GM19372 (cell line): Measurements from ENCODE around the gene UQCC3.
"Not testable (repeated sequence)": the region's sequence is repeated elsewhere in the genome, so short reads cannot be mapped to it uniquely, and the experiment has no call there.

ENCODE experiments used
- ATAC-seq: cut with Tn5 transposase; IDR thresholded peaks from one replicate; pipeline ENCODE4 v1.9.1; 2021; ENCODE audit warnings: mild to moderate bottlenecking, low read depth, moderate library complexity; ENCODE audit not compliant: unreplicated experiment

Gene UQCC3

GRCh38 chr11:62665075-62665598 lies 6.3 kb upstream of the UQCC3 start, which contains the start of the genes C11orf98 and CSKMT:
TSS of gene C11orf98 (minus strand) at chr11:62665210. CDS start at chr11:62665169, 41 bp downstream.
TSS of gene CSKMT (plus strand) at chr11:62665312. CDS start at chr11:62665880, 568 bp downstream.
- peak; percentile 82 for ATAC-seq

- ATAC-seq = peak; percentile 3
Measured at GRCh38 chr11:62665599-62666258, 5.7 kb upstream of the UQCC3 start.

DNA sequence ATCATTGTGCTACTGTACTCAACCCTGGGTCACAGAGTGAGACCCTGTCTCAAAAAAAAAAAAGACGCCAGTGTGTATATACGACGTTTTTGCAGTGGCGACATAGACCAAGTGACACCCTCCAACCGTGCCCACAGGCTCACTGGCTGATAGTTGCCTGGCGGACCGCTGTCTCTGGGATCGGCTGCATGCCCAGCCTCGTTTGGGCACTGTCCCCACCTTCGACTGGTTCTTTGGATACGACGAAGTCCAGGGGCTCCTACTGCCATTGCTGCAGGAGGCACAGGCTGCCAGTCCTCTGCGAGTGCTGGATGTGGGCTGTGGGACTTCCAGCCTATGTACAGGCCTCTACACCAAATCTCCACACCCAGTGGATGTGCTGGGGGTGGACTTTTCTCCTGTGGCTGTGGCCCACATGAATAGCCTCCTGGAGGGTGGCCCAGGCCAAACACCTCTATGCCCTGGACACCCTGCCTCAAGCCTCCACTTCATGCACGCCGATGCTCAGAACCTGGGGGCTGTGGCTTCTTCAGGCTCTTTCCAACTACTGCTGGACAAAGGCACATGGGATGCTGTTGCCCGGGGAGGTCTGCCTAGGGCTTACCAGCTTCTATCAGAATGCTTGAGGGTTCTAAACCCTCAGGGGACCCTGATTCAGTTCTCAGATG lies 5.1 kb upstream of the UQCC3 start:
- no peak for ATAC-seq

DNA sequence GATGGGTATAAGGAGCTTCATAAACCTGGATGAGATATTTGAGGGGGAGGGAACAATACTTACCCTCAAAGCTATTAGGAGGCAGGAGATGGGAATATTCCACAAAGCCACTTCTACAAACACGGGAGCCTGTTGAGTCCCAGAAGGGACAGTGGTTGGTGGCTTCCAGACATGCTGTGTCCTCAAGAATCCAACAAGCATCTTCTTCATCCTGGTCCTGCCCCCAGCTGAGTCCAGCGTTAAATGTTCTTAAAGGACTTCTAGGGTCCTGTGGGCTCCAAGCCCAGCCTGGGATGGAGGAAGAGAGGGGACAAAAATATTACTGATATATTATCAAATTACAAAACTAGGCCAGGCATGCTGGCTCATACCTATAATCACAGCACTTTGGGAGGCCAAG lies 4.0 kb upstream of the UQCC3 start:
- no peak for ATAC-seq

GRCh38 chr11:62669420-62670161 lies 1.9 kb upstream of the UQCC3 start:
- ATAC-seq = no peak

DNA sequence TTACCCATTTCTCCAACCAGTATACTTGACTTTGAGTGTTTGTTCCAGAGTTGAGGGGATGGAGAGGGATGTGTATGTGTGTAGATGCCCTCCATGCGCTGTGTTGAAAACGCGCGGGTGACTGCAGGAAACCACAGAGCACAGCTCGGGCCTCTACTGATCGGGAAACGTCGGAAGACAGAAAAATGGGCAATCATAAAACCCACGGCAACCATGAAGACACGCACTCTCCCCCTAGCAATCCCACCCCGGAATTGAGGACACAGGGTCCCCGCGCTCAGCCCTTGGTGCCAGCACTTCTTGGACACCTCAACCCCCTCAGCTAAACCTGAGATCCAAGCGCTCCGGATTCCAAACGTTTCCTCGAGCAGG lies 251 bp upstream of the UQCC3 start:
- no peak for ATAC-seq

GRCh38 chr11:62673196-62673525 lies 1.7 kb downstream of the UQCC3 start:
- ATAC-seq = no peak

GRCh38 chr11:62675415-62675814 lies 3.9 kb downstream of the UQCC3 start:
- not testable (repeated sequence) for ATAC-seq

GRCh38 chr11:62676698-62677097 lies 5.2 kb downstream of the UQCC3 start:
- no peak for ATAC-seq

DNA sequence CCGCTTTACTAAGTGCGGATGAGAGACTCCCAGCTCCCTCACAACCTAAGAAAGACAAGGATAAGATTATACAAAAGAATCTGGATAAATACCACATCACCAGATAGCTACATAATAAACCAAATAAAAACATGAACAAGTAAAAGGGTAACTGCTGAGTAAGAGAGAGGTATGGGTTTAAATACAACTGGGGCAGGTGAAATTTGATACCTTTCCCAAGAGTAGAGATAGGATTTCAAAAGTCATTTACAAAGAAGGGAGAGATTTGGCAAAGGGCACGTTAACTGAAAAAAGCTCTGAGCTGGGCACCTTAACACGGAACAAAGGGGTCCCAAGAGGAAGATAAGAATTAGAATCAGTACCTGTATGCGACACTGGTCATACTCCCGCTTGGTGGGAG lies 5.7 kb downstream of the UQCC3 start:
- ATAC-seq = no peak

DNA sequence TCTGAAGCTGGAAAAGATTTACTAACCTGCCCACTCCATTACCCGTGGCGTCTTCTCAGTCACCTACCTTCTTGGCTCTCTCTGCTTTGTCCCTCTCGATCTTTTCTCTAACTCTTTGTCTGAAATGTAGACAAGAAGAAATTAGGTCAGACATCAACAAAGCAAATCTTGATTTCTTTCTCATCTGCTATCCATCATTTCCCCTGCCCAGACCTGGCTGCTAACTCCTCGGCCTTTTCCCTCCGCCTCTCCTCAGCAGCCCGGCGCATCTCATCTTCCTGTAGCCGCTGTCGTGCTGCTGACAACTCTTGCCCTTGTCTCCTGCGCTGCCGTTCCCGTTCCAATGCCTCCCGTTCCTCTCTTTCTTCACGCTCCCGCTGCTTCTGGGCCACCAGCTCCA lies 6.2 kb downstream of the UQCC3 start:
- no peak for ATAC-seq

GRCh38 chr11:62678433-62678769 lies 6.9 kb downstream of the UQCC3 start:
- no peak for ATAC-seq

DNA sequence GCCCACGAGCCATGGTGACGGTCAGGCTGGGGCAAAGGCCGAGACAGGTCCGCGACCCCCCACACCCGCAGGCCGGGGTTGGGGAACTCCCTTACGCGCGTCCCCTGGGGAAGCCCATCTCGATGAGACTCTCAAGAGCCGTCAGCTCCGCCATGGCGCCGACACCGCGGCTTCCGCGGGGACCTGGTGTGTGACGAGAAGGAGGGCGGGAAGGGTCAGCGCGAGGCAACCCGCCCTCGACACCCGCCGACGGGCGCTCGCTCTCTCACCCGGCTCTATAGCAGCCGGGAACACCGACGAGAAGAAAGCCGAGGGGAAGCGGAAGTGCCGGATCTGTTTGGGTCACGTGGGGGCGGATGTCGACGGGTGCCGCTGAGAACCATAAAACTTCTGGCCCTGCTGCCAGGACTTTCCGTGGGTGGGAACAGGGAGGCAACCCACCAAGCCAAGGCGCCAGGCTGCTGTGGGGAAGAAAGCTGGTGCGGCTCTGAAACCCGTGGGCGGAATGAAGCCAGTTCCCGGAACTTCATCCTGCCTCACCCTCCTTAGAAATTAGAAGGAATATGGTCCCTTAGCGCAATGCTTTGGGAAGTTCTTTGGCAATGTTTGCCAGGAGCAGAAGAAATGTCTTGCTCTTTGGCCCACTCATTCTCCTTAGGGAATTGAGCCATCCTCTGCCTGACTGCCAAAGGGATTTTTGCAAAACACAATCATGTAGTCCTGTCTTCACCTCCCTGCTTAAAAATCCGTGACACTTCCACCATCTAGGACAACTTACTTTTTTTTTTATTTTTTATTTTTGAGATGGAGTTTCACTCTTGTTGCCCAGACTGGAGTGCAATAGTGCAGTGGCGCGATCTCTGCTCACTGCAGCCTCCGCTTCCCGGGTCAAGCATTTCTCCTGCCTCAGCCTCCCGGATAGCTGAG lies 7.6 kb downstream of the UQCC3 start, which contains the start of gene UBXN1:
Gene UBXN1, minus strand, starts transcription at position 304 of the 927 bp plus-strand sequence. Its CDS starts 150 bp downstream, at position 154.
- no peak for ATAC-seq

- peak; percentile 66 for ATAC-seq
Measured at GRCh38 chr11:62680825-62681240, 9.4 kb downstream of the UQCC3 start.

- no peak for ATAC-seq
Measured at GRCh38 chr11:62682518-62682917, 11.0 kb downstream of the UQCC3 start.

GRCh38 chr11:62687508-62688396 lies 16.3 kb downstream of the UQCC3 start:
- no peak for ATAC-seq

- ATAC-seq = no peak
Measured at GRCh38 chr11:62688491-62688890, 17.0 kb downstream of the UQCC3 start.

- ATAC-seq = no peak
Measured at GRCh38 chr11:62689421-62690183, 18.1 kb downstream of the UQCC3 start, which contains the start of gene LRRN4CL. TSS of gene LRRN4CL (minus strand) at chr11:62689530. CDS start at chr11:62688508, 1,022 bp downstream.
